Left lung (tissue), 10 donors: Measurements from ENCODE around the gene PSAPL1. TPM values are rescaled to one million over a fixed set of nuclear protein-coding genes. Genes with fewer than 3 reads are reported as not detected.

Source experiments
- ATAC-seq: fragments of 200-7000 bp; cut with Tn5 transposase; one replicate; pipeline ENCODE4 v1.9.1; 2020; ENCODE audit warnings: moderate library complexity
- DNase-seq, 4 donors: peaks; one replicate each; pipeline ENCODE4 v3.0.0-alpha.2; 2013 to 2020
- H3K27ac ChIP-seq, 2 donors: fragments of 200-600 bp; sonication (generic) in 1 of 2; one replicate each; pipeline versions ENCODE4 v1.5.0 to v1.8.0; 2020 to 2021
- H3K27me3 ChIP-seq, 2 donors: fragments of 200-600 bp; sonication (generic) in 1 of 2; one replicate each; pipeline versions ENCODE4 v1.5.0 to v1.8.0; 2020 to 2021
- H3K36me3 ChIP-seq, 2 donors: fragments of 200-600 bp; sonication (generic) in 1 of 2; one replicate each; pipeline versions ENCODE4 v1.5.0 to v1.8.0; 2020 to 2021
- H3K4me1 ChIP-seq, 2 donors: fragments of 200-600 bp; one replicate each; pipeline ENCODE4 v1.8.0; 2021
- H3K4me3 ChIP-seq, 2 donors: fragments of 200-600 bp; sonication (generic) in 1 of 2; one replicate each; pipeline versions ENCODE4 v1.5.0 to v1.8.0; 2020 to 2021; ENCODE audit warnings: mild to moderate bottlenecking in 1 of 2
- H3K9me3 ChIP-seq, 2 donors: fragments of 200-600 bp; sonication (generic) in 1 of 2; one replicate each; pipeline versions ENCODE4 v1.5.0 to v1.8.0; 2020 to 2021
- CTCF ChIP-seq, 2 donors: fragments of 200-600 bp; sonication (generic) in 1 of 2; IDR thresholded peaks; one replicate each; pipeline versions ENCODE4 v1.5.0 to v1.8.0; 2021; ENCODE audit warnings: antibody characterized with exemption in 2 of 2
- intact Hi-C, 2 donors: fragments of 100-400 bp; cut with DNase I; formaldehyde crosslinking; loops; one replicate each; pipeline versions ENCODE4 v1.11.2 to v1.14.2; 2022
- polyA plus RNA-seq, 6 donors: library from polyadenylated mRNA; unstranded; fragments of 120-200 nt; gene quantifications; one replicate each; pipeline ENCODE4 v1.2.1, GENCODE V29; 2013; ENCODE audit not compliant: insufficient read length in 6 of 6
- total RNA-seq, 2 donors: library from RNA; stranded (reverse); fragmentation: NEBNext Ultra II Directional; extraction: Animal tissue kit (Norgen Biotek cat#: 25700); gene quantifications; one replicate each; pipeline ENCODE4 v1.2.1, GENCODE V29; 2021
- donor health status: DM: no; HTN: yes; CAD: no.
- donor health status: DM: no; HTN: no; CAD: no.

The PSAPL1 gene
- total and polyA plus RNA-seq, 8 donors, result 0.03 to 0.10 (median 0.06) TPM

DNA sequence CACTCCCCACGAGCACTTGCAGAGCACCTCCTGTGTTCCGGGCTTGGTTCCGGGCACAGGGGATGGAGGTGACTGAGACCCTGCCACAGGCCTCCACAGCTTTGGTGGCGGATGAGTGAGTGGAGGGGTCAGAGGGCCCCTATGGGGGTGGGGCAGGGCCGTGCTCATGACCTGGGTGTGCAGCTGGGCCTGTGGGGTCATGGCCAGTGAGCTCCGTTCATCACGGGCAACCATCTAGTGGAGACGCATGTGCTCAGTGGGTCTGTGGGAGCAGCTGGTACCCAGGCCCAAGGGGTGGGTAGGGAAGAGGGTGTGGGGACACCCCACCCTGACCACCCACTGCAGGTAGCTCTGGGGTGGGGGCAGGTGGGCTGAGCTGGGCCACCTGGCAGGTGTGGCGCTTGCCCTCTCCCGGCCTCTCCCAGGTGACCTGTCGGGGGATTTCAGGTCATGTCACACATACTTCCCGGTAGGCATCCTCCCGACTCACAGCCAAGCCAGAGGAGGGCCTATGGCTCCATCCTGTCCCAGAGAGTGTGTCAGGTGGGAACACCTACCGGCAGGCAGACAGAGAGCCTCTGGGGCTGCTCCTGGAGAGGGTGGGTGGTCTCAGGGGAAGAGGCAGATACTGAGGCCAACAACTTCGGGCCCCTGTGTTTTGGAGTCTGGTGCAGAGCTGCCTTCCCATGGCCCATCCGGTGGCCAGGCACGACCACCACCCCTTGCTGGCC is 3.6 kb downstream of the PSAPL1 start:
- peaks cover 5 to 7% of the 10 kb centered on the region in 2 donors for H3K4me1 ChIP-seq
- no peak overlapping the region for H3K27ac ChIP-seq
- peak in 1 of 4 donors; percentile 28 for DNase-seq
- H3K27me3 ChIP-seq, result no peaks in the 10 kb centered on the region
- H3K4me3 ChIP-seq, result no peak overlapping the region
- intact Hi-C loops, result no loop called here
- no peaks in the 10 kb centered on the region for H3K36me3 ChIP-seq
- TF ChIP-seq CTCF (IDR thresholded peaks at IDR 0.05), result no peak
- no peak for ATAC-seq
- H3K9me3 ChIP-seq, result no peaks in the 10 kb centered on the region

DNA sequence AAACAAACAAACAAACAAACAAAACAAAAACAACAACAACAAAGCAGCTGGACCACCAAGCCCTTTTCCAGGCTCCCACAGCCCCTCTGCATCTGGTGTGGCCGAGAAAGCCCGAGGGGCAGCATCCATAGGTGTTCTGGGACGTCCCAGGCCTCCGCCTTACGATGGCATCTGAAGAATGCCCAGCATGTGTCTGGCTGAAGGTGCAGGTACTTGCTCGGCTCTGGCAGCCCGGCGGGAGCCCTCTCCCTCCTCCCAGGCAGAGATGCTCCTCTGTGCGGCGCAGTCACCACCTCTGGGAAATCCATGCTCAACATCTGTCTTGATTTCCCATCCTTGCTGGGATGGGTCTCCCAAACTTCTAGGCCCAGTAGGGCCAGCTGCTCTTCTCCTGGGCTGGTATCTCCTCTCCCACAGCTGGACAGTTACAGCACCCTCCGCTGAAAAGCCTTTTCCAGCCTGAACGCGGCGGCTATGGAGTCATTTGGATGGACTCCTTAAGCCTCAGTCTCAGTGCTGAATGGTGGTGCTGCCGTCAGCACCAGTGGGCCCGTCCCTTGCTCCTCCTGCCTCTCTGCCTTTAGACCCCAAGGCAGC is 4.3 kb downstream of the PSAPL1 start:
- DNase-seq (peak in 2 of 4 donors; percentile 30 to 80), ATAC-seq (peak; percentile 27)
- intact Hi-C loops, result no loop called here
- no peak for TF ChIP-seq CTCF (IDR thresholded peaks at IDR 0.05)
- Histone ChIP-seq H3K27me3 (no peaks in the 10 kb centered on the region), H3K4me3 (no peak overlapping the region), H3K9me3 (no peaks in the 10 kb centered on the region), H3K36me3 (no peaks in the 10 kb centered on the region), H3K27ac (no peak overlapping the region), H3K4me1 (peaks cover 5% of the 10 kb centered on the region in 2 donors)

- no peak for TF ChIP-seq CTCF (IDR thresholded peaks at IDR 0.05)
- DNase-seq (peak in 2 of 4 donors; percentile 26 to 54), ATAC-seq (no peak)
- no peak overlapping the region for H3K27ac ChIP-seq
- no peak overlapping the region for H3K4me3 ChIP-seq
- intact Hi-C loops, result no loop called here
- H3K4me1 ChIP-seq, result peaks cover 0 to 1% of the 10 kb centered on the region in 2 donors
- no peaks in the 10 kb centered on the region for H3K36me3 ChIP-seq
- H3K9me3 ChIP-seq, result no peaks in the 10 kb centered on the region
- no peaks in the 10 kb centered on the region for H3K27me3 ChIP-seq
Measured at GRCh38 chr4:7429601-7430078, 5.1 kb downstream of the PSAPL1 start.

- DNase-seq, result peak in 2 of 4 donors; percentile 12 to 54
- Histone ChIP-seq H3K27me3 (no peaks in the 10 kb centered on the region), H3K4me1 (no peaks in the 10 kb centered on the region), H3K27ac (no peak overlapping the region), H3K36me3 (no peaks in the 10 kb centered on the region), H3K9me3 (no peaks in the 10 kb centered on the region), H3K4me3 (no peak overlapping the region)
- intact Hi-C loops, result no loop called here
- ATAC-seq, result no peak
- no peak for TF ChIP-seq CTCF (IDR thresholded peaks at IDR 0.05)
Measured at GRCh38 chr4:7429069-7429416, 5.7 kb downstream of the PSAPL1 start.

DNA sequence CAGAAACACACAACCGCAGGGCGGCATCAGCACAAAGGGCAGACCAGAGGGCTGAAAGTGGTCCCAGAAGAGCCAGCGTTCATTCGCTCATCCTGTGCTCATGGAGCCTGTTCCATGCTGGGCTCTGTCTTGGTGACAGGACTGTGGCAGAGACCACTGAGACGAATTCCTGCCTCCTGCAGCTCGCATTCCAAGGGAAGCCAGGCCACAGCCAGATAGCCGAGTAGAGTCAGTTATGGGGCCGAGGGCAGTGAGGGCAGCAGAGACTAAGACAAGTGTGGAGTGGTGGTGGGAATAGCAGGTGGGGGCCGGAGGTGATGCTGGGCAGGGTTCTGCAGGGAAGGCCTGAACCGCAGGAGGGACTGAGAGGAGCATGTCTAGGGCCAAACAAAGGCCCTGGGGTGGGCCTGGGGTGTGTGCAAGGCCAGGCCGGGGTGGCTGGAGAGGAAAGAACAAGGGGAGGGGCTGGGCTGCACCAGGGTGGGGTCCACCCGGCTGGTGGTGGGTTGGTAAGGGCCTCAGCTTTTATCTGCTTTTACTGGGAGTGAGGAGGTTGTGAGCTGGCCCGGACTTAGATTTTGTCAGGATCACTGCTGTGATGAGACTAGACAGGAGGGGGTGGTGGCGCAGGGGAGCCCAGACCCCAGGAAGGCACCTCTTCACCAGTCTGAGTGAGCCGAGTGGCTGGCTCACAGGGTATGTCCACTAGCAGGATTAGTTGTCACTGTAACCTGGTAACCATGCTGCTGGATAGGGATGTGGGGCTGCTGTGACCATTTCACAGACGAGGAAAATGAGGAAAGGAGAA is 6.3 kb downstream of the PSAPL1 start:
- no peak overlapping the region for H3K4me3 ChIP-seq
- no peak overlapping the region for H3K27ac ChIP-seq
- H3K36me3 ChIP-seq, result no peaks in the 10 kb centered on the region
- intact Hi-C loops, result no loop called here
- TF ChIP-seq CTCF (IDR thresholded peaks at IDR 0.05), result no peak
- no peaks in the 10 kb centered on the region for H3K27me3 ChIP-seq
- ATAC-seq, result no peak
- DNase-seq, result peak in 2 of 4 donors; percentile 20 to 54
- H3K4me1 ChIP-seq, result no peaks in the 10 kb centered on the region
- H3K9me3 ChIP-seq, result no peaks in the 10 kb centered on the region
